NCI-H1694 treated with DMSO at 0.1 percent for 48 hours (cell line): Measurements from ENCODE around the gene COPS3.

Source experiments
- DNase-seq: peaks from one replicate; lab custom pipeline; 2025; lab: John Stamatoyannopoulos, UW

COPS3 gene

GRCh38 chr17:17280613-17281549 is at the start of gene COPS3:
TSS of gene COPS3 (minus strand) at chr17:17281246. CDS start at chr17:17281186, 60 bp downstream.
- peak; percentile 97 for DNase-seq

DNA sequence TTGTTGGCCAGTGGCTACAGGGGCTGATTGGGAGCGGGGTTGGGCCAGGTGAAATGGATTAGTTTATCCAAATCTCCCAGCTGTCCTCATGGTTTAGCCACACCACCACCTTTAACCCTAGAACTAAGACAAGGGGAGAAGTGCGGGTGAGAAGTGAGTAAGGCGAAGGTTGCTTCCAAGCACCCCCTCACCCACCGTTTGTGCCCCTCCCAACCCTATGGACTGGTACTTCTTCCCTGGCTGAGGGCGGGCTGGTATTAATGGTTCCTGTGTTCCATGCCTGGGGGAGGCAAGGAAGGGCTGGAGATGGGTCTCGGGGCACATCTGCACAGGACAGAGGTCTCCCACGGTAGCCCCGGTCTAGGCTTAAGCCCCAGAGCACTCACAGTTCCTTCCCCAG is 47.2 kb upstream of the COPS3 start:
- DNase-seq = no peak

DNA sequence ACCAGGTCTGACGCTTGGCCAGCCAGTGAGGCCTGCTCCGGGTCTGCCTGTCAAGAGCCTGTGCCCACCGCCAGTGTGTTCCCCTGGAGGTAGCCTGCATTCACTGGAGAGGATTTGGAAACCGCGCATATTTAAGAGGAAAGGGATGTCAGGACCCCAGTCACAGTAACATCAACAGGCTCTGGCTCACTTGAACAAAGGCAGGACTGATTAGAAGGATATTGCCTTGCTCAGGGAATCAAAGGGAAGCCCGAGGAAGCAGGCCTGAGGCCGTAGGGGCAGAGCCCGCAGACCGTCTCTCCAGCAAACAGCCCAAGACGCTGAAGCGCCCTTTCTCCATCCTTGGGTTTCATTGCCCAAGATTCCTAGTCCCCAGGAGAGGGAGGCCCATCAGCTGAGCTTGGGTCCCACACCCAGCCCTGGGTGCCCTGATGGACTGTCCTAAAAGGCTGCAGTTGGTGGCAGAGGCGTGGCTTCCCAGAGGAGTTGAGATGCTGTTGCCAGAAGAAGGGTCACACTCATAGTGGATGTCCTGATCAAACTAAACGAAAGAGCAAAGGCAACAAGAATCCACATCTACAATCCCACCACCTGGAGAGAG is 45.3 kb upstream of the COPS3 start:
- DNase-seq = no peak

DNA sequence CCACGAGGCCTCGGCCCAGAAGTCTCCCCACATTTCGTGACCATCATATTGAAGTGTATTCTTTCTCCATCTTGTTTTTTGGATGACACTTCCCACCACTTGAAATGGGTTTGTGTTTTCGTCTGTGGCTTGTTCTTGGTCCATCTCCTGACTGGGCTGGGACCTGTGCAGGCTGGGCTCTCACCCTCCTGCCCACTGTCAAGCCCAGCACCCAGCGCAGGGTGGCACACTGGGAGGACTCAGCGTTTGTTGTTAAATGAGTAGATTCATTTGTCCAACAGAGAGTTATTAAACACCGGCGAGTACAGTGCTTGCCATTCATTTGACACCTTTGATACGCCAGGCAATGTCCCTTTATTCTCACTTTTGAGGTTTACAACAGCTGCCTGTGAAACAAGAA is 44.8 kb upstream of the COPS3 start:
- DNase-seq = no peak

GRCh38 chr17:17325228-17325627 is 44.2 kb upstream of the COPS3 start:
- DNase-seq = no peak

DNA sequence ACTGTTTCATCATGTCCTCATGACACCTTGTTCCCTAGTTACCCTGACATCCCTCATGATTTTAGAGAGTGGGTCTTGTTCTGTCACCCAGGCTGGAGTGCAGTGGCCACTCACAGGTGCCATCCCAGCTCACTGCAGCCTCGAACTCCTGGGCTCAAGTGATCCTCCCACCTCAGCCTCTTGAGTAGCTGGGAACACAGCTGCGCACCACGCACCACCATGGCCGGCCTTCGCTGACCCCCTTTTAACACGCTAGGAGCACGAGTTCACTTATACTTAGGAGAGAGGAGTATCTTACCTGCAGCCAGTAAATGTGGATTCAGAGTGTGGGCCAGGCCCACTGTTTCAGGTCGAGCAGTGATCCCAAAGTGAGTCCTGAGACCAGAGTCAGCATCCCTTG is 43.6 kb upstream of the COPS3 start:
- DNase-seq = no peak

GRCh38 chr17:17322516-17323510 is 41.8 kb upstream of the COPS3 start:
- no peak for DNase-seq

GRCh38 chr17:17321356-17322025 is 40.4 kb upstream of the COPS3 start:
- no peak for DNase-seq

DNA sequence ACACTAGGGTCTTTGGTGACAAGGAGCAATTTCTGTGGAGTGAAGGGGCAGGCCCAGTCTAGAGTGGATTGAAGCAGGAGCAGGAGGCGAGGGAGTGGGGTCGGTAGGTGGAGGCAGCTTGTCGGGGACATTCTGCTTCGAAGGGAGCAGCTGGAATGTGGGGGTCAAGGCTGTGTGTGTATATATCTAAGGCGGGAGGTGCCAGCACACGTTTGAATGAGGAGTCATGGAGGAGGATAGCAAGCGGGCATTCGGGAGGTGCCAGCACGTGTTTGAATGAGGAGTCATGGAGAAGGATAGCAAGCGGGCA is 39.8 kb upstream of the COPS3 start:
- DNase-seq = no peak

DNA sequence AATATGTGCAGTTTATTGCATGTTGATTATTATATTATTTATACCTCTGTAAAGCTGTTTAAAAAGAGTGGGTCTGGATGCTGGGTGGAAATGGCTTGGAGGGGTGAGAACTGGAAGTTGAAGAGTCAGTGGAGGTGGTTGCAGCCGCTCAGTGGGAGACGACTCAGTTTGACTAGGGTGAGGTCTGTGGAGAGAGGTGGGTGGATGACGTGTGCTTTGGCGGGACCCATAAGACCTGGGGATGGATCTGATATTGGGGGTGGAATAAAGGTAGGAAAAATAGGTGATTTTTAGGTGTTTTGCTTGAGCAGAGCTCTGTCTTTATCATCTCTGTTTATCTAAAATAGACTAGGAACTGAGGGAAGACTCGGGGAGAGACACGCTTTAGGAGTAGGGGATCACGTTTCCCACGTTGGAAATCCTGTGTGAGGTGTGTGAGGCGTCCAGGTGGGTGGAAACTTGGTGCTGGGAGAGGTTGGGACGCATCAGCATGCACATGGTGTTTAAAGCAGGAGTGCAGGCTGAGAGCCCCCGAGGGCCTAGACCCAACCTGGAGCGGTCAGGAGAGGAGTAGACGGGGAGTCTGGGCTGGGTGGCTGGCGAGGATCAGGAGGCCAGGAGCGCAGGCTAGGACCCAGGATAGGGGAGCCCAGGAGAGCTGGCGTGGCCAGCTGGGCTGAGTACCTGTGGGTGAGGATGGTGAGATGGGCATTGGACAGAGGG is 39.3 kb upstream of the COPS3 start:
- no peak for DNase-seq

DNA sequence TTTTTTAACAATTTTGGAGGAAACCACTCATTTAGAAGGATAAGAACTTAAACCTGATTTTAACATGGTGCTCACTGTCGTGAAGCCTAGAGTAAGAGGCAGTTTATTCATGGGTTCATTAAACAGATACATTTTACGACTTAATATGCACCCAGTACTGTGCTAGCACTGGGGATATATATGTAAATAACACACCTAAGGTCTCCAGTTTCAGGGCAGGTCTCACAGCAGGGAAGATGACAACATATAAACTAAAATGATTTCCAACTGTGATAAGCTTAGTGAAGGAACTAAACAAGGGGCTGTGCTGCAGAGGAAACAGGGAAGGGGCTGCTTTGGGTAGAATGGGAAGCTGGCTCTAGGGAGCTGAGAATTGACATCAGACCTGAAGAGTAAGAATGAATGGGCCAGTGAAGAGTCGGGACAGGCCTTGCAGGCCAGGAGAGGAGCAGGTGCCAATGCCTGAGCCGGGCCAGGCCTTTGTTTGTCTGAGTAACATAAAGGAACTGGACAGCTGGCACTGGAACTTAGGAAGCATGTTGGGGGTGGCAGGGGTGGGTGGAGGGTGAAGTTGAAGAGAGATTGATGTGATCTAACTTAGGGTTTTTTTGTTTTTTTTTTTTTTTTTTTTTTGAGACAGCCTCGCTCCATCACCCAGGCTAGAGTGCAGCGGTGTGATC is 34.2 kb upstream of the COPS3 start:
- DNase-seq = no peak

DNA sequence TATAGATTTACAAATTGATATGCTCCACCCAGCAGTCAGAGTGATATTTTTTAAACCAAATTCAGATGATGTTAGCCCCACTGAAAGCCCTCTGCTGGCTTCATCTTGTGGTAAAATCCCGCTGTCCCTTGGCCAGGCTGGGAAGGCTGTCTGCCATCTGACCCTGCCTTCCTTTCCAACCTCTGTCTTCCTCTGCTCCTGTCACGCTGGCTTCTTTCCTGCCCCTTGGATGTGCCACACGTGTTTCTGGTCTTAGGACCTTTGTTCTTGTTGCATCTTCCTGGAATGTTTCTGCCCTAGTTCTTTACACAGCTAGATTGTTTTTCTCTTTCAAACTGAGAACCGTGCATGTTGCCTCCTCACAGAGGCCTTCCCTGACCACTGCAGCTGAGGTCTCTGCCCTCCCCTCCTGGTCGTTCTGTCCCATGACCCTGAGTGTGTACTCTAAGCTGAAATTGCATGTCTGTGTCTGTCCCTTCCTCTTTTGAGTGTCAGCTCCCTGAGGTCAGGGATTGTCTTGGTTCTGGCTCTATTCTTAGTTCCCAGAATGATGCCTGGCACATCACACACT is 33.5 kb upstream of the COPS3 start:
- DNase-seq = no peak

DNA sequence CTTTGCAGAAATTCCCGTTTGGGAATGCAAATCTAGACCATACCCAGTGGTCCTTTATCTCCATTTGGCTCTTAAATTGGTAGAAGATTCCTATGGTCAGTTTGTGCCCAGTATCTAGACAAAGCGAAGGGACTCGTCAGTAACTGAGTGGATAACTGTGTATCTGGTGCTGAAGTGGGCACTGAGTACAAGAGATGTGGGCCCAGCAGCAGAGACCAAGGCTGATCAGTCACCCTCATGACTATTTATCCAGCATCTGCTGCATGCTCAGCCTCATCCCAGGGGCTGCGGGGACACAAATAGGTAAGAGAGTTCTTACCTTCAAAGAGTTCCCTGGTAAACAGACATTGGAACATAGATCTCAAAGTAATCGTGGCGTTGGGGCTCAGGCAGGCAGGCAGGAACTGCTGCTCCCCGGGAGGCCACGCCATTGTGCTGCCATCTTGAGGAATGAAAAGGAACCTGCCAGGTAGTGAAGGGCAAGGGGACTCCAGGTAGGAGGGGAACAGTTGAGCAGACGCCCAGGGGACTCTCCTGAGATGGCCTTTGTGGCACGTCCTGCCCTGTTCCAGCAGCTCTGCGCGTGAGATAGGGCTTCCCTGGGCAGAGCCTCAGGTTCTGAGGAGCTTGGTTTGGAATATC is 32.4 kb upstream of the COPS3 start:
- DNase-seq = no peak

- DNase-seq = no peak
Observed at GRCh38 chr17:17309356-17309755, 28.3 kb upstream of the COPS3 start.

DNA sequence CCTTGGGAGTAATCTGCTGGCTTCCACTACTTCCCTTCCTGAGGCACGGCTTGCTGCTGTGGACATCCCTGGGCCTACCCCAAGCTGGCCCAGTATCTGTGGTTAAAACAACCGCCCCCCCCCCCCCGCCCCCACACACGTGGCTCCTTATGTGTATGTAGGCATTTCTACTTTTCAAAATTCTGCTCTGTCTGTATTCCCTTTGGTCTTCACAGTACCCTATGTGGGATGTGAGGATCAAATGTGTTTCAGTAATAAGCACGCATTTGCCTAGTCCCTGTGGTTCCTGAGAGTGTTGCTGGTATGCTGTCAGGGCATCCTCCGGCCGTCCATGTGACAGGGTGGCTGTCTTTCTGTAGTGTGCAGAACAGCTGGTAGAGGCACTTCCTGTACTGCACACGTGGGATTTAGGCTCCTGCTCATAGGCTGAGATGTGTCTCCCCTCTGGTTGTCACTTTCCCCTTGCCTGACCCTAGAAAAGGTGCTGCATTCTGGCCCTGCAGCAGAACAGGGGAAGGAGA is 24.3 kb upstream of the COPS3 start:
- DNase-seq = peak; percentile 72

DNA sequence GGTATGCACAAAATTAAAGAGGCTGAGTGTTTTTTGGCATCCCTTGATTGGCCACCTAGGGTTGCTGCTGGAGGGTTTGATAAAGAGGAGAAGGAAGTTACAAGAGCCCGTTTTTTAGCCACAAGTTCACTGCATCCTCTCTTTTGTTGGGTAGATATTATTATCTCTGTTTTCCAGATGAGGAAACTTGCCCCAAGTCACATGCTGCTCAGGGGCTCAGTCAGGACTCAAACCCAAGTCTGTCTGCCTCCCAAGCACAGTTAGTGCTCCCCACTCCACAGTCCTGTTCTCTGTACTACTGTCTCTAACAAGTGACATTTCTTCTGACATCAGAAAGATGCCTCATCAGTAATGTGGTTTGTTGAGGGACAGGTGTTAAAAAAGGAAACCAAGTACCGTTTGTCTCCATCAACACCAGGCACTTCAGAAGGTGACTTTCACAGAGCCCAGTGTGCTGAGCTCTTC is 23.5 kb upstream of the COPS3 start:
- no peak for DNase-seq

DNA sequence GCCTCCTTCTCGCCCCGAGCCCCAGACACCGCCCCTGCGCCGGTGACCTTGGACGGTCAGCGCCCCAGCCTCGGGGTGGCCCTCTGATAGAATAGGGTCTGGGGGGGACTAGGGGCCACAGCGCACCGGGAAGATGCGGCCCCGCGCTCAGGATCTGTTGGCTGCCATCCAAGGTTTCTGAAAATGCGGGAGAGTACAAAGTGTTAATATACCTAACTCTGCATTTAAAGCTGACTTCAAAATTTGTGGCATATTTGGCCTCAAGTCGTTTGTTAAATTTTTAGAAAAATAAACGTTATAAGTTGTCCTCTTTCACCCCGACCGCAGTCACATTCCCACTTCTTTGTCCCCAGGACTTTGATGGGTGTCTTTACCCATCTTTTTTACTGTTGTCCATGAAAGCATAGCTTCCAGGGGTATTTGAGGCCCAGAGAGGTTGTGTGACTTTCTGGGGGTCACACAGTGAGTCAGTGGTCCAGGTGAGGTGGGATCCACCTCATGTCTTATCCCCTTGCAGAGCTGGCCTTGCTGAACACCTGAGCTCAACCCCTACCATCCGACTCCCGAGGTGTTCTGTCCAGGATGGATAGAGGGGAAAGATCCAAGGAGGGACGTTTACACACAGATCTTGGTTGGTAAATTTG is 22.9 kb upstream of the COPS3 start:
- DNase-seq = no peak

DNA sequence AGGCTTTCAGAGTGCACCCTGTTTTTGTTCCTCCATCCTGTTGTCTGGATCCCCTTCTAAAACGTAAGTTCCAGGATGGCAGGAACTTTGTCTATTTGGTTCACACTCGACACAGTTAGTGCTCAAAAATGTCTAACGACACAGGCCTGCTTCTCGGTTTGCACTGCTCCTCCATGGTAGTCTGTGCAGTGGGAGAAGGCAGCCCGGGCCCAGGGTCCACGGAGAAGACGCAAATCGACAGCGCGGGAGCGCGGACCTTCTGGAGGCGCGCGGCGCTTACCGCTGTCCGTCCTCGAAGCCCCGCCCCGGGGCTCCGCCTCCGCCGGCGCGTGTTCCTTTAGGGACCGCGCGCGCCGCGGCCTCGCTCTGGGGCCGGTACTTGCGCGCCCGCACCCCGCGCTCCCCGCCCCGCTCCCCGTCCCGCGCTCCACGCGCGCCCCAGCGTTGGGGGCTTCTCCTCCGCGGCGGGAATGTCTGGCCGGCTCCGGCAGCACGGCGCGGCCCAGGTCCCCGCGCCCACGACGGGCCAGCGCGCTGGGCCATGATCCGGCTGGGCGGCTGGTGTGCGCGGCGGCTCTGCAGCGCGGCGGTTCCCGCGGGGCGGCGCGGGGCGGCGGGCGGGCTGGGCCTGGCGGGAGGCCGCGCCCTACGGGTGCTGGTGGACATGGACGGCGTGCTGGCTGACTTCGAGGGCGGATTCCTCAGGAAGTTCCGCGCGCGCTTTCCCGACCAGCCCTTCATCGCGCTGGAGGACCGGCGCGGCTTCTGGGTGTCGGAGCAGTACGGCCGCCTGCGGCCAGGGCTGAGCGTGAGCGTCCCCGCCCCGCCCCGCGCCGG is 22.2 kb upstream of the COPS3 start, which contains the start of gene NT5M:
Gene NT5M, plus strand, starts transcription at position 364 of the 837 bp plus-strand sequence. Its CDS starts 178 bp downstream, at position 542.
- peak; percentile 84 for DNase-seq
